Measurements from ENCODE around the gene KIFC3. TPM values are rescaled to one million over a fixed set of nuclear protein-coding genes. Genes with fewer than 3 reads are reported as not detected.
A peak's percentile ranks its signal among the peaks of the same experiment; 100 is the strongest.
"Not testable (repeated sequence)": the region's sequence is repeated elsewhere in the genome, so short reads cannot be mapped to it uniquely, and the experiment has no call there.

Gene KIFC3
- total and polyA plus RNA-seq, 7 donors, result 3.1 to 17.8 (median 6.6) TPM

- no peak for ATAC-seq
- H3K27ac ChIP-seq, result no peak overlapping the region
- no peak overlapping the region for H3K4me3 ChIP-seq
- peaks cover 14% of the 10 kb centered on the region for H3K4me1 ChIP-seq
- no peak for TF ChIP-seq CTCF (IDR thresholded peaks at IDR 0.05)
- H3K27me3 ChIP-seq (ENCODE audit: insufficient read depth in 3 of 3, low read length in 2 of 3), result no peaks in the 10 kb centered on the region
- no peaks in the 10 kb centered on the region for H3K36me3 ChIP-seq (ENCODE audit: insufficient read depth in 1 of 2, low read depth in 1 of 2)
- WGBS, 3 donors, result 95 to 99% (median 98%) methylated on average over 8 of the region's 8 CpGs
- intact Hi-C loops (cut with DNase I), result no loop called here
- H3K9me3 ChIP-seq, result no peaks in the 10 kb centered on the region
- DNase-seq, result peak in 1 of 2 donors; percentile 2
These were observed 16.4 kb downstream of the KIFC3 start for GRCh38 chr16:57785924-57786323.

GRCh38 chr16:57785385-57785784 is 16.9 kb downstream of the KIFC3 start:
- Histone ChIP-seq H3K4me1 (peaks cover 9% of the 10 kb centered on the region), H3K27ac (no peak overlapping the region), H3K4me3 (no peak overlapping the region), H3K27me3 (ENCODE audit: insufficient read depth in 3 of 3, low read length in 2 of 3) (no peaks in the 10 kb centered on the region), H3K36me3 (ENCODE audit: insufficient read depth in 1 of 2, low read depth in 1 of 2) (no peaks in the 10 kb centered on the region), H3K9me3 (no peaks in the 10 kb centered on the region)
- TF ChIP-seq CTCF (IDR thresholded peaks at IDR 0.05), result no peak
- WGBS, 3 donors, result 96 to 98% (median 97%) methylated on average over 9 to 10 of the region's 10 CpGs
- ATAC-seq, result no peak
- intact Hi-C loops (cut with DNase I), result no loop called here
- peak; percentile 12 to 28 for DNase-seq

DNA sequence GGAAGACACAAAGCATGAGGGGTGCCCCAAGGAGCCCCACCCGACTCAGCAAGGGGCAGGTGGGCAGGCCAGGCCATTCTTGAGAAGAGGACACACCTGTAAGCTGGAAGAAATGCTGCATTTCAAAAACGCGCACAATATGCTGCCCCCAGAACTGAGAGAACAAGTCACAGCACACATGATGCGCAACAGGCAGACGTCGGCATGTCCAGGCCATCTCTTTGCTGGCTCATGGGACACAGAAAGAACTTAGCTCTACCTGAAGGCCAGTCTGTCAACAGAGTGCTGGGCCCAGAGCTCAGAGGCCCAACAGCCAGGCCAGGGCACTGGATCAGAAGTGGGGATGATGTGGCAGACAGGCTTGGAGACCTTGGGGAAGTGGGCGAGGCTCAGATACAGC is 18.0 kb downstream of the KIFC3 start:
- ATAC-seq (no peak), DNase-seq (peak; percentile 9 to 27)
- Histone ChIP-seq H3K4me3 (no peak overlapping the region), H3K27ac (no peak overlapping the region), H3K4me1 (peaks cover 6% of the 10 kb centered on the region), H3K27me3 (ENCODE audit: insufficient read depth in 3 of 3, low read length in 2 of 3) (no peaks in the 10 kb centered on the region), H3K36me3 (ENCODE audit: insufficient read depth in 1 of 2, low read depth in 1 of 2) (no peaks in the 10 kb centered on the region), H3K9me3 (no peaks in the 10 kb centered on the region)
- intact Hi-C loops (cut with DNase I), result no loop called here
- TF ChIP-seq CTCF (IDR thresholded peaks at IDR 0.05), result no peak
- WGBS, 3 donors, result 92 to 94% (median 93%) methylated on average over 7 of the region's 7 CpGs

GRCh38 chr16:57783883-57784282 is 18.4 kb downstream of the KIFC3 start:
- no peaks in the 10 kb centered on the region for H3K36me3 ChIP-seq (ENCODE audit: insufficient read depth in 1 of 2, low read depth in 1 of 2)
- no peaks in the 10 kb centered on the region for H3K9me3 ChIP-seq
- DNase-seq, result peak in 1 of 2 donors; percentile 5
- H3K4me3 ChIP-seq, result no peak overlapping the region
- TF ChIP-seq CTCF (IDR thresholded peaks at IDR 0.05), result no peak
- intact Hi-C loops (cut with DNase I), result no loop called here
- peaks cover 6% of the 10 kb centered on the region for H3K4me1 ChIP-seq
- ATAC-seq, result no peak
- 83 to 94% (median 92%) methylated on average over 8 of the region's 8 CpGs for WGBS, 3 donors
- no peaks in the 10 kb centered on the region for H3K27me3 ChIP-seq (ENCODE audit: insufficient read depth in 3 of 3, low read length in 2 of 3)
- no peak overlapping the region for H3K27ac ChIP-seq

GRCh38 chr16:57783116-57783515 is 19.2 kb downstream of the KIFC3 start:
- peaks cover 6% of the 10 kb centered on the region for H3K4me1 ChIP-seq
- H3K27me3 ChIP-seq (ENCODE audit: insufficient read depth in 3 of 3, low read length in 2 of 3), result no peaks in the 10 kb centered on the region
- H3K9me3 ChIP-seq, result no peaks in the 10 kb centered on the region
- no peak for TF ChIP-seq CTCF (IDR thresholded peaks at IDR 0.05)
- H3K27ac ChIP-seq, result no peak overlapping the region
- DNase-seq (no peak), ATAC-seq (no peak)
- no peaks in the 10 kb centered on the region for H3K36me3 ChIP-seq (ENCODE audit: insufficient read depth in 1 of 2, low read depth in 1 of 2)
- intact Hi-C loops (cut with DNase I), result no loop called here
- no peak overlapping the region for H3K4me3 ChIP-seq
- WGBS, 3 donors, result 91 to 96% (median 91%) methylated on average over 4 of the region's 4 CpGs

DNA sequence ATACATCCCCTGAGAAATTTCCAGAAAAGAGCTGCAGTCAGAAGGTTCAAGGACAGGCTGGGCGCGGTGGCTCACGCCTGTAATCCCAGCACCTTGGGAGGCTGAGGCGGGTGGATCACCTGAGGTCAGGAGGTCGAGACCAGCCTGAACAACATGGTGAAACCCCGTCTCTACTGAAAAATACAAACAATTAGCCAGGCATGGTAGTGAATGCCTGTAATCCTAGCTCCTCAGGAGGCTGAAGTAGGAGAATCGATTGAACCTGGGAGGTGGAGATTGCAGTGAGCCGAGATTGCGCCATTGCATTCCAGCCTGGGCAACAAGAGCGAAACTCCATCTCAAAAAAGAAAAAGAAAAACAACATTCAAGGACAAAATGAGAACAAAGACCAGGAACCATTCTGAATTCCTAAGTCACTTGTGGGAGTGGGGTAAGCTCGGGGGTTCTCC is 19.7 kb downstream of the KIFC3 start:
- H3K4me3 ChIP-seq; H3K9me3 ChIP-seq; H3K27ac ChIP-seq; intact Hi-C loops (cut with DNase I); ATAC-seq; H3K27me3 ChIP-seq (ENCODE audit: insufficient read depth in 3 of 3, low read length in 2 of 3); H3K36me3 ChIP-seq (ENCODE audit: insufficient read depth in 1 of 2, low read depth in 1 of 2); DNase-seq; H3K4me1 ChIP-seq: not testable (repeated sequence)
- 92 to 95% (median 94%) methylated on average over 11 of the region's 11 CpGs for WGBS, 3 donors
